ENCODE measurements around the gene RAPGEF4.

Gene RAPGEF4

DNA sequence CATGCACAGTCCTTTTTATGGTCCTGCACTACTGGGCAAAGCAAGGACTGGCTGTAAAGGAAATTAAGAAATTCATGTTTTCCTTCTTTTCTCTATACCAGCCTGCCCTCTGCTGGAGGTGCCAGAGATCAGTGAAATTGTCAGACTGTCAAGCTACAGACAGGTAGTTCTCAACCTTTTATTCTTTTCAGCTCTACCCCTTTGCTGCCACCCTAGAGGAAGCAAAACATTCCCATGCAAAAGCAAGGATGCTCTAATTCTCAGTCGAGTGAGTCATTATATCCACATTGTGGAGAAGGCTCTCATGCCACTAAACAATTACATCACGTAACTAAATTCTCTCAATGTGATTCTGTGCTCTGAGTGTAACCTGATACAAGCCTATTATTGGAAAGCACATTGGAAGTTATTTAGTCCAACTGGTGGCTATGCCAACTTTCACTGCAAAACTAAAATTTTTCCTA, 25.0 kb upstream of the RAPGEF4 start:
- DNase-seq (ENCODE audit: extremely low spot score): peak; percentile 39
- ChIA-PET POLR2A (no interaction called here), CTCF (interaction anchor here (0.7 to 1.5 kb wide), 19 partner anchors 8 to 584 kb away, joined by 3 to 9 read pairs (median 4); no protein-coding TSS in a partner anchor)
- TF ChIP-seq, protein P1, sequence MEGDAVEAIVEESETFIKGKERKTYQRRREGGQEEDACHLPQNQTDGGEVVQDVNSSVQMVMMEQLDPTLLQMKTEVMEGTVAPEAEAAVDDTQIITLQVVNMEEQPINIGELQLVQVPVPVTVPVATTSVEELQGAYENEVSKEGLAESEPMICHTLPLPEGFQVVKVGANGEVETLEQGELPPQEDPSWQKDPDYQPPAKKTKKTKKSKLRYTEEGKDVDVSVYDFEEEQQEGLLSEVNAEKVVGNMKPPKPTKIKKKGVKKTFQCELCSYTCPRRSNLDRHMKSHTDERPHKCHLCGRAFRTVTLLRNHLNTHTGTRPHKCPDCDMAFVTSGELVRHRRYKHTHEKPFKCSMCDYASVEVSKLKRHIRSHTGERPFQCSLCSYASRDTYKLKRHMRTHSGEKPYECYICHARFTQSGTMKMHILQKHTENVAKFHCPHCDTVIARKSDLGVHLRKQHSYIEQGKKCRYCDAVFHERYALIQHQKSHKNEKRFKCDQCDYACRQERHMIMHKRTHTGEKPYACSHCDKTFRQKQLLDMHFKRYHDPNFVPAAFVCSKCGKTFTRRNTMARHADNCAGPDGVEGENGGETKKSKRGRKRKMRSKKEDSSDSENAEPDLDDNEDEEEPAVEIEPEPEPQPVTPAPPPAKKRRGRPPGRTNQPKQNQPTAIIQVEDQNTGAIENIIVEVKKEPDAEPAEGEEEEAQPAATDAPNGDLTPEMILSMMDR (IDR thresholded peaks at IDR 0.05; ENCODE audit: control extremely low read depth, extremely low read depth, low read depth, missing control alignments): peak; percentile 69

DNA sequence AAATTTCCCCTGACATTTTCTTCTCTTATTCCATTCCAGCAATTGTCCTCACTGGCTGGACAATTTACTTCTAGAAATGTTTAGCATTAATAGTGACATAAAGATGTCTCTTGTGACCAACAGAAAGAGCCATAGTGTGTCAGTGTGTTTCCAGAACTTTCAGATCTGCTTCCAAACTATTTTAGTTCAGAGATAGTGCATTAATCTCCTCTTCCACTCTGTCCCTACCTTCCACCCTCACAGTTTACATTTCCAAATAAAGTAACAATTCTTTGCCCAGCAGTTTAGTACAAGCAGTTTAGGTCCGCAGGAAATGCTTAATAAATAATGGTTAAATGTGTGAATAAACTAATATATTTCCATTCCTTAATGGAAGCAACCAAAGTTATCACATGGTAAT, 24.5 kb upstream of the RAPGEF4 start:
- CTCF ChIA-PET: interaction anchor here (0.7 to 1.5 kb wide), 19 partner anchors 8 to 584 kb away, joined by 3 to 9 read pairs (median 4); no protein-coding TSS in a partner anchor
- DNase-seq (ENCODE audit: extremely low spot score): no peak
- TF ChIP-seq, protein P1 (IDR thresholded peaks at IDR 0.05; ENCODE audit: control extremely low read depth, extremely low read depth, low read depth, missing control alignments): no peak
- POLR2A ChIA-PET: no interaction called here

DNA sequence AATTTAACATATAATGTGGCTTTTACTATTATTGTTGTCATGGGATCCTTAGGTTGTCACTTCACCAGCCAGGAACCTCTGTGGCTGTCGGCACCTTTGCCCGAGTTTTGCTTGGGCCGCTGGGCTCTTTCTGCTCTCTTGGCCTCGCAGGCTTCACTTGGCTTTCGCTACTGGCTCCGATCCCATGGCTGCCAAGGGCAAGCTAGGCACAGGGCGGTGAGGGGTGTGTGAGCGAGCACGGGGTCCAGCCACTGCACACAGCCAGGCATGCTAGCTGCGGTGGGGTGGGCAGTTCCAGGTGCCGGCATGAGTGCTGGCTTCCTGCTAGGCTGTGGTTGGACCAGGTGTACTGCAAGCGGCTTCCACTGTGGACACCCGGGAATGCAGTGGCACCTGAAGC, 23.4 kb upstream of the RAPGEF4 start:
- no peak for DNase-seq (ENCODE audit: extremely low spot score)
- TF ChIP-seq, protein P1 (IDR thresholded peaks at IDR 0.05; ENCODE audit: control extremely low read depth, extremely low read depth, low read depth, missing control alignments): no peak
- CTCF ChIA-PET: interaction anchor here (0.9 to 2.4 kb wide), 4 partner anchors 15 to 41 kb away, joined by 3 to 5 read pairs (median 4); no protein-coding TSS in a partner anchor
- POLR2A ChIA-PET: no interaction called here

DNA sequence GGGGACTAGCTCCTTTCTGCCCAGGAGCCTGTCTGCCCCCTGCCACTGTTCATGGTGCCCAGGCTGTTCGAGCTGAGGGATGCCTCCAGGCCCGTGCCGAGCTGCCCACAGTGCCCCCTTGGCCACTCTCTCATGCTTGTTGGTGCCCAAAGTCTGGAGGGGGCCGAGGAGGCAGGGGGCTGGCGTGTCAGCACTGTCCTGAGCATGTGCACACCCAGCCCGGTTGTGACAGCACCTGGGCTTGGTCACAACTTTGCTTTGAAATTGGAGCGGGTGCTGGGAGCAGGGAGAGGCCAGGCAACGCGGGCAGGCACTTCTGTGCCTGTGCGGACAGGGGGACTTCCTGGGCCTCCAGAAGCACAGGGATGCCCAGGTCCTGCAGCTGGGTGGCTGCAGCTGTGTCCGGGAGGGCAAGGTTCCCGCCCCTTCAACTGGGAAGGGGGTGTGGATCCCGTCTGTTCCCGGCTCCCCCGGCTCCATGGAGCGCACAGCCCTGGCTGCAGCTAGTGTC, 22.2 kb upstream of the RAPGEF4 start:
- ChIA-PET CTCF (interaction anchor here (1.3 to 2.4 kb wide), 3 partner anchors 14 to 42 kb away, joined by 3 to 5 read pairs (median 3); no protein-coding TSS in a partner anchor), POLR2A (no interaction called here)
- TF ChIP-seq, protein P1 (IDR thresholded peaks at IDR 0.05; ENCODE audit: control extremely low read depth, extremely low read depth, low read depth, missing control alignments): no peak
- no peak for DNase-seq (ENCODE audit: extremely low spot score)

DNA sequence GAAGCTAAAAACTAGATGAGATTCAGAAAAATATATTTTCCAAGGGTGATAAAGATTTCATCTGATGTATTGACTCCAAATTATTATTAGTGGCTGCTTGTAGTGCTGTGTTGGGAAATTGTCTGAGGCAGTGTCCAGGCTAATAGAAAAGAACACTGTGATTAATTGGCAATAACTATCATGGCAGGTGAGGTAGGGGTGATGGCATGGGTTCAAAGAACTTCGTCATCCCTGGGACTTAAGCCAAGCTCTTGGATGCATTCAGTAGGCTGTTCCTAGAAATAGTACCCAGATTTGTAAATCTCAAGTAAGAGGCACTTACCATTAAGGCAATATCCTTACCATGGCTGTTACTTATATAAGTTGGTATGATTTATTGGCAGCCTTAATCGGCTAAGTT, 13.2 kb upstream of the RAPGEF4 start:
- TF ChIP-seq, protein P1 (IDR thresholded peaks at IDR 0.05; ENCODE audit: control extremely low read depth, extremely low read depth, low read depth, missing control alignments): no peak
- ChIA-PET CTCF (interaction anchor here (1.6 kb wide), 1 partner anchor 12 kb away, joined by 4 read pairs; no protein-coding TSS in a partner anchor), POLR2A (no interaction called here)
- no peak for DNase-seq (ENCODE audit: extremely low spot score)

DNA sequence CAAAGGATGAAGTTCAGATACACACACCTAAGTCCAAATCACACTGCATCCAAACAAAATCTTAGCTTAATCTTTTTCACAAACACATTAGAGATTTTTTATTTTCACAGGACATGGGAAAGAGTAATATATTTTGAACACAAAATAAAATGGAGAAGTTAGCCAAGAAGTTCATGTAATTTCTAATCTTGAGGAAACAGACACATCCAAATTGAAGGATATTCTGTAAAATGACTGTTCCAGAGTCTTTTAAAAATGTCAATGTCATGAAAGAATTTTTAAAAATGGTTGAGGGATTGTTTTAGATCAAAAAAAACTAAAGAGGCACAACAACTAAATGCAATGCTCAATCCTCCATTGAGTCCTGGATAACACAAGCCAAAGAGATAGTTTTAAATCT, 12.4 kb upstream of the RAPGEF4 start:
- TF ChIP-seq, protein P1 (IDR thresholded peaks at IDR 0.05; ENCODE audit: control extremely low read depth, extremely low read depth, low read depth, missing control alignments): no peak
- DNase-seq (ENCODE audit: extremely low spot score): no peak
- POLR2A ChIA-PET: no interaction called here
- CTCF ChIA-PET: interaction anchor here (1.6 kb wide), 1 partner anchor 13 kb away, joined by 4 read pairs; no protein-coding TSS in a partner anchor

All from GM10248 (cell line).